Measurements from ENCODE around the gene PBRM1. TPM values are rescaled to one million over a fixed set of nuclear protein-coding genes. Genes with fewer than 3 reads are reported as not detected.
A peak's percentile ranks its signal among the peaks of the same experiment; 100 is the strongest.

Gene PBRM1
- total and polyA plus RNA-seq, 2 of the 13 experiments (the other 11 are each of a cell fraction or from before 2014, with no cell fraction given), result 10.9 to 33.2 TPM

DNA sequence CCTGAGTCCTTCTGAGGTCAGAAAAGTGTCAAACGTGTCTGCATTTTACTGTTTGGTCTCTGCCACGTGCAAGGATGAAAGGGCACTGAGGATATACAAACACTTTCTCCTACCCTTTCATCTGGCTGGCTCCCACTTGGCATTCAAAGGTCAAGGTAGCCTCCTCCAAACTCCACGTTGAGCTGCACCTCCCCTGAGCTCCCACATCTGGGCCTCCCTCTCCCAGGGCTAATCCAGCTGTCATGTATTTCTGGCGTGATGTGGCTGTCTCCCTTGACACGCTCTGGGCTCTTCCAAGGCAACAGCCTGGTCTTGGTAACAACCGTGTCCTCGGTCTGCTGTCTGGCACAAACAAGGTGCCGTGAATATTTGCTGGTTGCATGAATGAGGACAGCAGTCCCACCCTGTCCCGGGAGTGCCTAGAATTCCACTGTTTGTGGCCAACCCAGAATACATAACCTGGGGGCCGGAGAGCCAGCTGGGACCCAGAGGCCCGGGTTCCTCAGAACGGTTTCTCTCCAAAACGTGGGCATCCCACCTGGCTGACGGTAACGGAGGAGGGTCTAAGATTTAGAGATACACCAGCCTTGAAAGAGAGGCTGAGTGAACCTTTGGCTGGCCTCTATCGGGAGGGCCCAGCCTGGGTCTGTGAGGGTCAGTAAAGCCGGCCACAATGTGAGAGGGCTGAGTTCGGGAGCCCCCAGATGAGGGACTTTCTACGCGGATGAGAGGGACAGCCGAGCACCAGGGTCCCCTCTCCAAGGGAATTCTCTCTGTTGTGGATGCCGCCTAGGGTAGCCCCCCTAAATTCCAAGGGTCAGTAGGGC, 19.1 kb upstream of the PBRM1 start (continued):
- TF ChIP-seq, protein P1, sequence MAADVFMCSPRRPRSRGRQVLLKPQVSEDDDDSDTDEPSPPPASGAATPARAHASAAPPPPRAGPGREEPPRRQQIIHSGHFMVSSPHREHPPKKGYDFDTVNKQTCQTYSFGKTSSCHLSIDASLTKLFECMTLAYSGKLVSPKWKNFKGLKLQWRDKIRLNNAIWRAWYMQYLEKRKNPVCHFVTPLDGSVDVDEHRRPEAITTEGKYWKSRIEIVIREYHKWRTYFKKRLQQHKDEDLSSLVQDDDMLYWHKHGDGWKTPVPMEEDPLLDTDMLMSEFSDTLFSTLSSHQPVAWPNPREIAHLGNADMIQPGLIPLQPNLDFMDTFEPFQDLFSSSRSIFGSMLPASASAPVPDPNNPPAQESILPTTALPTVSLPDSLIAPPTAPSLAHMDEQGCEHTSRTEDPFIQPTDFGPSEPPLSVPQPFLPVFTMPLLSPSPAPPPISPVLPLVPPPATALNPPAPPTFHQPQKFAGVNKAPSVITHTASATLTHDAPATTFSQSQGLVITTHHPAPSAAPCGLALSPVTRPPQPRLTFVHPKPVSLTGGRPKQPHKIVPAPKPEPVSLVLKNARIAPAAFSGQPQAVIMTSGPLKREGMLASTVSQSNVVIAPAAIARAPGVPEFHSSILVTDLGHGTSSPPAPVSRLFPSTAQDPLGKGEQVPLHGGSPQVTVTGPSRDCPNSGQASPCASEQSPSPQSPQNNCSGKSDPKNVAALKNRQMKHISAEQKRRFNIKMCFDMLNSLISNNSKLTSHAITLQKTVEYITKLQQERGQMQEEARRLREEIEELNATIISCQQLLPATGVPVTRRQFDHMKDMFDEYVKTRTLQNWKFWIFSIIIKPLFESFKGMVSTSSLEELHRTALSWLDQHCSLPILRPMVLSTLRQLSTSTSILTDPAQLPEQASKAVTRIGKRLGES (CRISPR knock-in tag; IDR thresholded peaks at IDR 0.05; ENCODE audit: borderline replicate concordance), result peak; percentile 89; the same call in 1 of the 2 replicates
- TF ChIP-seq POLR2AphosphoS5 (IDR thresholded peaks at IDR 0.05; ENCODE audit: low read depth, low read length) (peak; percentile 74), ZNF768 (CRISPR knock-in tag; IDR thresholded peaks at IDR 0.05) (no peak), ZNF83 (CRISPR knock-in tag; IDR thresholded peaks at IDR 0.05; ENCODE audit: borderline replicate concordance) (no peak), ASH2L (IDR thresholded peaks at IDR 0.05; ENCODE audit: insufficient read length, low read depth, low read length) (no peak), NFIC (IDR thresholded peaks at IDR 0.05; ENCODE audit: low read length) (peak; percentile 74; the same call in 1 of the 2 replicates), U2AF1 (optimal IDR thresholded peaks at IDR 0.05; ENCODE audit: low read depth, low read length) (no peak), HOXA7 (CRISPR knock-in tag; IDR thresholded peaks at IDR 0.05) (0 out of 2 replicates have a peak, but pooled peaks have one; percentile 31), KAT7 (CRISPR knock-in tag; IDR thresholded peaks at IDR 0.05; ENCODE audit: borderline replicate concordance) (no peak), ZNF558 (CRISPR knock-in tag; IDR thresholded peaks at IDR 0.05; ENCODE audit: borderline replicate concordance) (no peak; the same call in 1 of the 2 replicates), ZNF331 (CRISPR knock-in tag; IDR thresholded peaks at IDR 0.05) (peak; percentile 79), KAT8 (CRISPR knock-in tag; IDR thresholded peaks at IDR 0.05) (peak; percentile 37; the same call in 1 of the 2 replicates), MED1 (CRISPR knock-in tag; IDR thresholded peaks at IDR 0.05) (peak; percentile 91), MTF2 (CRISPR knock-in tag; IDR thresholded peaks at IDR 0.05; ENCODE audit: borderline replicate concordance) (no peak), POLR2A (IDR thresholded peaks at IDR 0.05; ENCODE audit: insufficient read depth in 1 of 2, low read depth in 2 of 2, low read length in 2 of 2) (peak; percentile 78 to 94), RBM22 (optimal IDR thresholded peaks at IDR 0.05; ENCODE audit: low read length) (peak; percentile 24)
- TF ChIP-seq, protein P2, sequence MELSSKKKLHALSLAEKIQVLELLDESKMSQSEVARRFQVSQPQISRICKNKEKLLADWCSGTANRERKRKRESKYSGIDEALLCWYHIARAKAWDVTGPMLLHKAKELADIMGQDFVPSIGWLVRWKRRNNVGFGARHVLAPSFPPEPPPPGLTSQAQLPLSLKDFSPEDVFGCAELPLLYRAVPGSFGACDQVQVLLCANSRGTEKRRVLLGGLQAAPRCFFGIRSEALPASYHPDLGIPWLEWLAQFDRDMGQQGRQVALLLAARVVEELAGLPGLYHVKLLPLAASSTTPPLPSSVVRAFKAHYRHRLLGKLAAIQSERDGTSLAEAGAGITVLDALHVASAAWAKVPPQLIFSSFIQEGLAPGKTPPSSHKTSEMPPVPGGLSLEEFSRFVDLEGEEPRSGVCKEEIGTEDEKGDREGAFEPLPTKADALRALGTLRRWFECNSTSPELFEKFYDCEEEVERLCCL (CRISPR knock-in tag; IDR thresholded peaks at IDR 0.05; ENCODE audit: borderline replicate concordance), result 0 out of 2 replicates have a peak, but pooled peaks have one; percentile 27
- TF ChIP-seq, protein P3, sequence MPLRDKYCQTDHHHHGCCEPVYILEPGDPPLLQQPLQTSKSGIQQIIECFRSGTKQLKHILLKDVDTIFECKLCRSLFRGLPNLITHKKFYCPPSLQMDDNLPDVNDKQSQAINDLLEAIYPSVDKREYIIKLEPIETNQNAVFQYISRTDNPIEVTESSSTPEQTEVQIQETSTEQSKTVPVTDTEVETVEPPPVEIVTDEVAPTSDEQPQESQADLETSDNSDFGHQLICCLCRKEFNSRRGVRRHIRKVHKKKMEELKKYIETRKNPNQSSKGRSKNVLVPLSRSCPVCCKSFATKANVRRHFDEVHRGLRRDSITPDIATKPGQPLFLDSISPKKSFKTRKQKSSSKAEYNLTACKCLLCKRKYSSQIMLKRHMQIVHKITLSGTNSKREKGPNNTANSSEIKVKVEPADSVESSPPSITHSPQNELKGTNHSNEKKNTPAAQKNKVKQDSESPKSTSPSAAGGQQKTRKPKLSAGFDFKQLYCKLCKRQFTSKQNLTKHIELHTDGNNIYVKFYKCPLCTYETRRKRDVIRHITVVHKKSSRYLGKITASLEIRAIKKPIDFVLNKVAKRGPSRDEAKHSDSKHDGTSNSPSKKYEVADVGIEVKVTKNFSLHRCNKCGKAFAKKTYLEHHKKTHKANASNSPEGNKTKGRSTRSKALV (CRISPR knock-in tag; IDR thresholded peaks at IDR 0.05), result no peak
- TF ChIP-seq, protein P4, sequence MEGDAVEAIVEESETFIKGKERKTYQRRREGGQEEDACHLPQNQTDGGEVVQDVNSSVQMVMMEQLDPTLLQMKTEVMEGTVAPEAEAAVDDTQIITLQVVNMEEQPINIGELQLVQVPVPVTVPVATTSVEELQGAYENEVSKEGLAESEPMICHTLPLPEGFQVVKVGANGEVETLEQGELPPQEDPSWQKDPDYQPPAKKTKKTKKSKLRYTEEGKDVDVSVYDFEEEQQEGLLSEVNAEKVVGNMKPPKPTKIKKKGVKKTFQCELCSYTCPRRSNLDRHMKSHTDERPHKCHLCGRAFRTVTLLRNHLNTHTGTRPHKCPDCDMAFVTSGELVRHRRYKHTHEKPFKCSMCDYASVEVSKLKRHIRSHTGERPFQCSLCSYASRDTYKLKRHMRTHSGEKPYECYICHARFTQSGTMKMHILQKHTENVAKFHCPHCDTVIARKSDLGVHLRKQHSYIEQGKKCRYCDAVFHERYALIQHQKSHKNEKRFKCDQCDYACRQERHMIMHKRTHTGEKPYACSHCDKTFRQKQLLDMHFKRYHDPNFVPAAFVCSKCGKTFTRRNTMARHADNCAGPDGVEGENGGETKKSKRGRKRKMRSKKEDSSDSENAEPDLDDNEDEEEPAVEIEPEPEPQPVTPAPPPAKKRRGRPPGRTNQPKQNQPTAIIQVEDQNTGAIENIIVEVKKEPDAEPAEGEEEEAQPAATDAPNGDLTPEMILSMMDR (CRISPR knock-in tag; IDR thresholded peaks at IDR 0.05), result no peak
- TF ChIP-seq, protein P5, sequence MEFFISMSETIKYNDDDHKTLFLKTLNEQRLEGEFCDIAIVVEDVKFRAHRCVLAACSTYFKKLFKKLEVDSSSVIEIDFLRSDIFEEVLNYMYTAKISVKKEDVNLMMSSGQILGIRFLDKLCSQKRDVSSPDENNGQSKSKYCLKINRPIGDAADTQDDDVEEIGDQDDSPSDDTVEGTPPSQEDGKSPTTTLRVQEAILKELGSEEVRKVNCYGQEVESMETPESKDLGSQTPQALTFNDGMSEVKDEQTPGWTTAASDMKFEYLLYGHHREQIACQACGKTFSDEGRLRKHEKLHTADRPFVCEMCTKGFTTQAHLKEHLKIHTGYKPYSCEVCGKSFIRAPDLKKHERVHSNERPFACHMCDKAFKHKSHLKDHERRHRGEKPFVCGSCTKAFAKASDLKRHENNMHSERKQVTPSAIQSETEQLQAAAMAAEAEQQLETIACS (CRISPR knock-in tag; IDR thresholded peaks at IDR 0.05), result 0 out of 2 replicates have a peak, but pooled peaks have one; percentile 41
